Left renal pelvis (tissue), 4 donors: ENCODE data around the gene MPPE1. TPM values are rescaled to one million over a fixed set of nuclear protein-coding genes. Genes with fewer than 3 reads are reported as not detected.
"Not testable (repeated sequence)": the region's sequence is repeated elsewhere in the genome, so short reads cannot be mapped to it uniquely, and the experiment has no call there.

Experiments used
- DNase-seq, 4 donors: peaks; one replicate each; pipeline ENCODE4 v3.0.0-alpha.2; 2013; ENCODE audit warnings: low read depth in 4 of 4, low spot score in 3 of 4
- polyA plus RNA-seq, 4 donors: library from polyadenylated mRNA; unstranded; fragments of 120-200 nt; gene quantifications; one replicate each; pipeline ENCODE4 v1.2.1, GENCODE V29; 2013; ENCODE audit not compliant: insufficient read length in 4 of 4

Gene MPPE1, protein sequence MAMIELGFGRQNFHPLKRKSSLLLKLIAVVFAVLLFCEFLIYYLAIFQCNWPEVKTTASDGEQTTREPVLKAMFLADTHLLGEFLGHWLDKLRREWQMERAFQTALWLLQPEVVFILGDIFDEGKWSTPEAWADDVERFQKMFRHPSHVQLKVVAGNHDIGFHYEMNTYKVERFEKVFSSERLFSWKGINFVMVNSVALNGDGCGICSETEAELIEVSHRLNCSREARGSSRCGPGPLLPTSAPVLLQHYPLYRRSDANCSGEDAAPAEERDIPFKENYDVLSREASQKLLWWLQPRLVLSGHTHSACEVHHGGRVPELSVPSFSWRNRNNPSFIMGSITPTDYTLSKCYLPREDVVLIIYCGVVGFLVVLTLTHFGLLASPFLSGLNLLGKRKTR
- polyA plus RNA-seq, result 10 to 100 TPM; 32.9 to 52.3 (median 42.5) TPM

GRCh38 chr18:11908182-11909060, at the start of gene MPPE1:
TSS of gene MPPE1 (minus strand) at chr18:11908317. CDS start at chr18:11897264, 11,053 bp downstream.
- DNase-seq, result peak; percentile 75 to 79 (median 78)

- no peak for DNase-seq
Observed at GRCh38 chr18:11957636-11958035, 49.5 kb upstream of the MPPE1 start.

DNA sequence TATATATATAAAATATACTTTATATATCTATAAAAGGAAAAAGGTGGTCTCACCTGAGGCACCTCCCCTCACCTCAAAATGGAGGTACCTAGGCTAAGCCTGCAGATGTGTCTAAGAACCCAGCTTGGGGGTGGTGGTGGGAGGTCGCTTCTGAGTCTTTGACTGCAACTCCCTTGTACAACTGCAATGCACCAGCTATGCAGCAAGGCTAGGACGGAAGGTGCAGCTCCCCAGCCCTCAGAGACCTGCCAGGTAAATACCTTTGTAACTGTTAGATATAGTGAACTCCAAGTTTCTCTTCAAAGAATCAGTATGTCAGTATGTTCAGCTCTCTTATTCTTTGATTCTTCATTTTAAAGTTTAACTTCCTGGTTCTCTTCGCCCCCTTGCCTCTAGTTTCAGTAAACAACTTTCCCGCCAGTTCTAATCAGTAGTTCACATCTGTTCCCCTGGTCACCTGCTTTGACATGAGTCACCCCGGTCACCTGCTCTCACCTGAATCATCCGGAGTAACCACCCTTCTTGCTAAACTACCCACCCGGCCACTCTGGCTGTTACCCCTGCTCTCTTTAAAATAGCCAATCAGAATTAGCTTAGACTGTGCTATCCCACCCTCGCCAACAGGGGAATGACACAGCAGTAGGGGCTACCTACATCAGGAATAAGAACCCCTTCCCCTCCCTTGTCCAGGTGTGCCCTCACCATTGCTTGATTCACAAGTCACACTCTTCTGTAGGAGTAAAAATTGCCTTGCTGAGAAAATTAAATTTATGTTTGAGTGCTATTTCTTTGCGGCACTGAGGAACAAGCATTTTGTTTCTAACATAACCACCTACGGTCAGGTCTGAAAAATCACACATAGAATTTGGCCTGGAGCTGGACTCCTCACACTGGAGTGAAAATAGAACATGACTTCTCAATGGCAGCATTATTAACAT, 48.5 kb upstream of the MPPE1 start:
- no peak for DNase-seq

- no peak for DNase-seq
Observed at GRCh38 chr18:11955239-11956029, 47.3 kb upstream of the MPPE1 start.

DNA sequence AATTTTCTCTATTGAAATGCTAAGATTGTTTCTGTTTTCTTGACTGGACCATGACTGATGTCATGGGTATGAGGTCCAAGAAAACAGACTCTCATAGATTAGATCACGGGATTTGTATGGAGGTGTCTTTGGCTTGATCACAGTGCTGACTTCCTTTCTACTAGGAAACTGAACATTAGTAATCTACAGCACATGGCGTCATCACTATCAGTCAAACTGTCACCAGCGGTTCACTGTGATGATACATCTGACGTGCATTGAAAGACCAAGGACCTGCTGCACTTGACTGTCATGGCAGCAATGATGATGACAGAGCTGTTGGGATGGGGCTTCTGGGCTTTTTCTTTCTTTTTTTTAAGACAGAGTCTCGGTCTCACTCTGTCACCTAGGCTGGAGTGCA, 45.0 kb upstream of the MPPE1 start:
- DNase-seq, result no peak

DNA sequence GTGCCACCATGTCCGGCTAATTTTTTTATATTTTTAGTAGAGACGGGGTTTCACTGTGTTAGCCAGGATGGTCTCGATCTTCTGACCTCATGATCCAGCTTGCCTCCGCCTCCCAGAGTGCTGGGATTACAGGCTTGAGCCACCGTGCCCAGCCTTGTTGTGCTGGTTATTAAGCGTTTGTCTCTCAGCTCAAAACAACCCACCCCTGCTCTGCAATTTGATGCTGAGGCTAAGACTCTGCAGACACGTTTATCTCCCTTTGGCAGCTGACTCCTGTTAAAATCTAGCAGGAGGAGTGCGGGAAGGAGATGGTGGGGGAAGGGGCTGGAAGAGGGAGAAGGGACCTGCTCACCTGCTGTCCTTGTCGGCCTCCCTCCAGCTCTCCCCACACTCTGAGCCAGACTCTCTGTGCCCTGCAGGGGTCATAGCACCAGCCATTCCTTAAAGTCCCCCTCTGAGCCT, 43.3 kb upstream of the MPPE1 start:
- DNase-seq, result no peak

GRCh38 chr18:11950824-11951223, 42.7 kb upstream of the MPPE1 start:
- no peak for DNase-seq

DNA sequence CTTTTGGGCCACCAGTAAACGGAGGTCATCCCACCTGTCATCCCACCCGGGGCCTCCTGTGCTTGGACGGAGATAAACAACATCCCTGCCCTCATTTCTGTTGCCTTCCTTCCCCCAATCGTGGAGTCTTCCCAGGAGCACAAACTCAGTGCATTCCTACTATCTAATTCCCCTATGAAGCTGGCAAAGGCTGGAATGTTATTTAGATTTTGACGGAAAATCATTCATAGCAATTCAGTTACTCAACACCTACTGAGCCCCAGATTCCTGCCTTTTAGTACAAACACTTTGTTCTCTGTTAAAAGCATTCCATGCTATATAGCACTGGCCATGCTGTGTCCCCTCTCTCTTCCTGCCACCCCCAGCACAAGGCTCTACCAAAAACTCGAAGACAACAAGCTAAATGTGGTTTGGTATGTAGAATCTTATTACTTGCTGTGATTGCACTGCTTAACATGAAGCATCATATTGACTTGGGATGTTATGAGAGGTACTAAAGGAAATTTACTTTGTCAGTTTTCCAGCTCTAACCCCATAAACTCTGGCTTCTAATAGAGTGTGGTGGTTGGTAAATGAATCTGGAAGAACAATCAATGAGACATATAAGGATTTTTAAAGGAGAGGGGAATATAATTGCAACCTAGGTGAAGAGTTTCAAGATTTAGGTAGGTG, 40.9 kb upstream of the MPPE1 start:
- no peak for DNase-seq

GRCh38 chr18:11947214-11948191, 39.4 kb upstream of the MPPE1 start:
- DNase-seq, result peak; percentile 64 to 82 (median 72)

DNA sequence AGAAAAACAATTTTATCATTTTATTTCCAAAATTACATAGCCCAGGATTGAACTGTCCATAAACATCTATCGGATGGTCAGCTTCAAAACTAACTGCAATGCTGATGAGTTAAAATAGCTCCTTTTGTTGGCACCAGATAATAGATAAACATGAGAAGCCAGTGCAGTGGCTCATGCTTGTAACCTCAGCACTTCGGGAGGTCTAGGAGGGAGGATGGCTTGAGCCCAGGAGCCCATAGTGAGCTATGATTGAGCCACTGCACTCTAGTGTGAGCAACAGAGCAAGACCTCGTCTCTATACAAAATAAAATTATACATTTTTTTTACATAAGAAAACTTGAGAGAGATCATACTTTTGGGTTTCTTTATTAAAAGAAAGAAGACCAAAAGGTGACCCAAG, 38.6 kb upstream of the MPPE1 start:
- DNase-seq, result no peak

GRCh38 chr18:11945834-11946659, 37.9 kb upstream of the MPPE1 start:
- DNase-seq, result not testable (repeated sequence)

DNA sequence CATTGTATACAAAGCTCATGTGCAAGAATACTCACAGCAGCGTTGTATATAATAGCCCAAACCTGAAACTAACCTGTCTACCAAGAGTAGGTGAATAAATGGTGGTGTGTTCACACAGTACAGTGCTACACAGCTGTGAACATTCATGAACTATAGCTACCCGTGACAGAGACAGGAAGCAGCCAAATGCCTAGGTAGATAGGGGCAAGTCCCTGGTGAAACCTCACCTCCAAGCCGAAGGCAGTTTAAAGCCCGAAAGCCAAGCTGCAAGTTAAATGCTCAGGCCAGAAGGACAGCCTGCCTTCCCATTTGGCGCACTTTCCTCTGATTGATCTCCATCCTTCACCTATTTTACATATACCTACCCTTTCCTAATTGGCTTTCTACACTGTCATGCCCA, 36.7 kb upstream of the MPPE1 start:
- DNase-seq, result no peak

DNA sequence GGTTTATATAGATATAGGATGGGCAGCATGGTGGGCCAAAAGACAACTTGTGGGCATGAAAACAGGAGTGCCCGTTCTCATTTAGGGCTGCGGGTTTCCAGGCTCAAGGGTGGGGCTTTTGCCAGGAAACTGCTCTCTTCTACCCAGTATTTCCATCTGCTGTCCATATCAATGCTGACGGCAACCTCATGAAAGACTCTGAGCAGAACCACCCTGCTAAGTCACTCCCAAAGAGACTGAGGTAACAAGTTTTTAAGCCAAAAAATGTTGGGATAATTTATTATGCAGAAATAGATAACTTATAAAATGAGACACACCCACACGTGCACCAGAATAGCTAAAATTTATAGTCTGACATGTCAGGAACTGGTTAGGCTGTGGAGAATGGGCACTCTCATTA, 36.1 kb upstream of the MPPE1 start:
- no peak for DNase-seq

DNA sequence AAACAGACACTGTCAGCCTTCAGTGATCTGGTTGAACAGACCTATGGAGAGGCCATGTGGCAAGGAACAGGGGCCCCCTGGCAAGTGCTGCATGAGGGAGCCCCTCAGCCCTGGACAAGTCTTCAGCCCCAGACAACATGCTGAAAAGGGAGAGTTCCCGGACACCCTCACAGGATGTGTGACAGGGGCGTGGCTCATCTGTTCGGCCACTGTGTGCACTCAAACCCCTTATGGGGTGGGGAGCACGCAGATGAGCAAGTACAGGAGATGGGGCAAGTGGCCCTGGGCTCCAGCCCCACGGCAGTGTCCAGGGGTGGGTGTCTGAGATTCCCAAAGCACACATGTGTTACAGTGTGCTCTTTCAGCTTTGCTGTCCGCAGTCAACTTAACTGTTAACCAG, 35.4 kb upstream of the MPPE1 start:
- DNase-seq, result no peak

DNA sequence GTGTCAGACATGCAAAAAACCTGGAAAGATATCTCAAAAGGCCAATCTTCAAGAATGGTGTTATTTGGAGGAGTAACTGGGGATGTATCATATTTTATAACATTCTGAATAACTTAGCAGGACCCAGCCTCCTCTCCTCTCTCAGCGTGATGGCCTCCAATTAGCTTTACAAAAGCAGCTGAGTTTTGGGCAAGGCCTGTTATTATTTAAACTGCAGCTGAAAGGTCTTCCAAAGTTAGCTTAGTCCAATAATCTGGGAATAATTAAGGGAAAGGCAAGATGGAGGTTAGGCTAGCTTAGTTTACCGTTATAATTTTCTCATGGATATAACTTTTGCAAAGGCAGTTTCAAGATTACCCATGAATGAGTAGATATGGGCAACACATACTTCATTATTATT, 32.8 kb upstream of the MPPE1 start:
- no peak for DNase-seq

GRCh38 chr18:11937874-11938478, 29.9 kb upstream of the MPPE1 start:
- DNase-seq, result no peak

DNA sequence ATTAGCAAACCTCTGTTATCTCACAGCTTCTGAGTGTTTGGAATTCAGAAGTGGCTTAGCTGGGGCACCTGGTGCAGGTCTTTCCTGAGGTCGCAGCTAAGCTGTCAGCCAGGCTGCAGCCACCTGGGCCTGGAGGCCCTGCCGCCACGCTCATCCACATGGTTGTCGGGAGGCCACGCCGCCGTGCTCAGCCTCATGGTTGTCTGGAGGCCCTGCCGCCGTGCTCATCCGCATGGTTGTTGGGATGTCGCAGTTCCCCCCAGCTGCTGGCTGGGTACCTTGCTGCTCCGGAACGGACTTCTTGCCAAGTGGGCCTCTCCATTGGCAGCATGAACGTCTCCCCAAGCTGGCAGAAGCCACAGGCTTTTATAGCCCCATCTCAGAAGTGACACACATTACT, 24.3 kb upstream of the MPPE1 start:
- no peak for DNase-seq
